HG03520 (cell line): Measurements from ENCODE around the gene LRMDA.

Experiments
- ATAC-seq: cut with Tn5 transposase; IDR thresholded peaks from one replicate; pipeline ENCODE4 v1.9.1; 2021; ENCODE audit warnings: mild to moderate bottlenecking, moderate library complexity; ENCODE audit not compliant: unreplicated experiment

LRMDA gene

GRCh38 chr10:75852851-75853484 lies 421.5 kb downstream of the LRMDA start:
- no peak for ATAC-seq

- ATAC-seq, result no peak
Measured at GRCh38 chr10:75857269-75857846, 425.9 kb downstream of the LRMDA start.

- no peak for ATAC-seq
Measured at GRCh38 chr10:75857896-75858295, 426.5 kb downstream of the LRMDA start.

- ATAC-seq, result no peak
Measured at GRCh38 chr10:75858339-75858738, 426.9 kb downstream of the LRMDA start.

GRCh38 chr10:75859141-75859540 lies 427.7 kb downstream of the LRMDA start:
- ATAC-seq, result no peak

- ATAC-seq, result no peak
Measured at GRCh38 chr10:75860009-75860408, 428.6 kb downstream of the LRMDA start.

GRCh38 chr10:75861582-75861981 lies 430.2 kb downstream of the LRMDA start:
- no peak for ATAC-seq

- ATAC-seq, result no peak
Measured at GRCh38 chr10:75862935-75863334, 431.5 kb downstream of the LRMDA start.

- ATAC-seq, result no peak
Measured at GRCh38 chr10:75864717-75865116, 433.3 kb downstream of the LRMDA start.

GRCh38 chr10:75865413-75866299 lies 434.2 kb downstream of the LRMDA start:
- no peak for ATAC-seq

GRCh38 chr10:75866300-75866625 lies 434.8 kb downstream of the LRMDA start:
- no peak for ATAC-seq

GRCh38 chr10:75866731-75867130 lies 435.3 kb downstream of the LRMDA start:
- ATAC-seq, result no peak

GRCh38 chr10:75868574-75868973 lies 437.1 kb downstream of the LRMDA start:
- no peak for ATAC-seq

GRCh38 chr10:75870039-75870645 lies 438.7 kb downstream of the LRMDA start:
- ATAC-seq, result no peak

- no peak for ATAC-seq
Measured at GRCh38 chr10:75875740-75876139, 444.3 kb downstream of the LRMDA start.

GRCh38 chr10:75876710-75877109 lies 445.3 kb downstream of the LRMDA start:
- no peak for ATAC-seq

- no peak for ATAC-seq
Measured at GRCh38 chr10:75877877-75878276, 446.5 kb downstream of the LRMDA start.

- ATAC-seq, result no peak
Measured at GRCh38 chr10:75878586-75878985, 447.2 kb downstream of the LRMDA start.

GRCh38 chr10:75880031-75880775 lies 448.8 kb downstream of the LRMDA start:
- ATAC-seq, result no peak

- no peak for ATAC-seq
Measured at GRCh38 chr10:75883081-75884072, 452.0 kb downstream of the LRMDA start.
